GM19452 (cell line): Measurements from ENCODE around the gene CDHR2.
A peak's percentile ranks its signal among the peaks of the same experiment; 100 is the strongest.

Experiments
- ATAC-seq: cut with Tn5 transposase; IDR thresholded peaks from one replicate; pipeline ENCODE4 v1.9.1; 2021; ENCODE audit not compliant: unreplicated experiment

The CDHR2 gene

GRCh38 chr5:176619203-176619568, 70.0 kb downstream of the CDHR2 start:
- ATAC-seq = peak; percentile 67

- no peak for ATAC-seq
These were observed 70.6 kb downstream of the CDHR2 start for GRCh38 chr5:176619569-176620332.

GRCh38 chr5:176620333-176620981, 71.3 kb downstream of the CDHR2 start:
- ATAC-seq = no peak

GRCh38 chr5:176621661-176622079, 72.5 kb downstream of the CDHR2 start:
- no peak for ATAC-seq

- no peak for ATAC-seq
These were observed 75.0 kb downstream of the CDHR2 start for GRCh38 chr5:176624142-176624541.

- no peak for ATAC-seq
These were observed 75.8 kb downstream of the CDHR2 start for GRCh38 chr5:176624938-176625337.

GRCh38 chr5:176625512-176625911, 76.4 kb downstream of the CDHR2 start:
- ATAC-seq = no peak

GRCh38 chr5:176625966-176626875, 77.1 kb downstream of the CDHR2 start:
- no peak for ATAC-seq

- no peak for ATAC-seq
These were observed 77.7 kb downstream of the CDHR2 start for GRCh38 chr5:176626876-176627236.

GRCh38 chr5:176627582-176627981, 78.4 kb downstream of the CDHR2 start:
- no peak for ATAC-seq

- ATAC-seq = no peak
These were observed 79.5 kb downstream of the CDHR2 start for GRCh38 chr5:176628406-176629228.

- ATAC-seq = no peak
These were observed 80.2 kb downstream of the CDHR2 start for GRCh38 chr5:176629317-176629852.

GRCh38 chr5:176629853-176630680, 80.9 kb downstream of the CDHR2 start, which contains the start of the genes EIF4E1B and SNCB:
Gene EIF4E1B (plus strand): TSS chr5:176630675. CDS start chr5:176642788, 12,113 bp downstream.
Gene SNCB (minus strand): TSS chr5:176630534. CDS start chr5:176629654, 880 bp downstream.
- no peak for ATAC-seq

GRCh38 chr5:176630681-176631222, 81.6 kb downstream of the CDHR2 start:
- ATAC-seq = no peak

GRCh38 chr5:176631383-176632200, 82.5 kb downstream of the CDHR2 start:
- no peak for ATAC-seq

- ATAC-seq = no peak
These were observed 83.6 kb downstream of the CDHR2 start for GRCh38 chr5:176632745-176633144.

- no peak for ATAC-seq
These were observed 84.5 kb downstream of the CDHR2 start for GRCh38 chr5:176633598-176633997.

- ATAC-seq = no peak
These were observed 87.3 kb downstream of the CDHR2 start for GRCh38 chr5:176636426-176636825.
